CD4-positive, alpha-beta memory T cell (primary cell): ENCODE results near the gene HERPUD1. TPM values are rescaled to one million over a fixed set of nuclear protein-coding genes. Genes with fewer than 3 reads are reported as not detected.
"Not testable (repeated sequence)": the region's sequence is repeated elsewhere in the genome, so short reads cannot be mapped to it uniquely, and the experiment has no call there.

Experiments
- CTCF ChIA-PET: fragments of 350-600 bp; sonication (Branson Sonifier 250); formaldehyde crosslinking; loops from one replicate; lab custom pipeline; 2021; ENCODE audit warnings: inconsistent platforms; ENCODE audit not compliant: partially characterized antibody; lab: Charles Lee
- POLR2A ChIA-PET: fragments of 350-600 bp; sonication (Branson Sonifier 250); formaldehyde crosslinking; loops from one replicate; lab custom pipeline; 2021; ENCODE audit not compliant: partially characterized antibody; lab: Charles Lee
- DNase-seq, 5 donors: peaks; one replicate each; pipeline versions ENCODE4 v3.0.0 to v3.0.0-alpha.2; 2020 to 2022; ENCODE audit warnings: mixed read lengths in 1 of 5
- H3K27ac ChIP-seq: one replicate; pipeline ENCODE4 v1.7.0; 2013; ENCODE audit warnings: low read depth, low read length
- H3K27me3 ChIP-seq: 2 replicates; pipeline ENCODE4 v1.7.0; 2013; ENCODE audit warnings: mild to moderate bottlenecking, low read length, moderate library complexity; ENCODE audit not compliant: insufficient read depth
- H3K36me3 ChIP-seq: 2 replicates; pipeline ENCODE4 v1.7.0; 2013; ENCODE audit warnings: mild to moderate bottlenecking, low read length, moderate library complexity; ENCODE audit not compliant: insufficient read depth
- H3K4me1 ChIP-seq: 2 replicates; pipeline ENCODE4 v1.7.0; 2013; ENCODE audit warnings: mild to moderate bottlenecking, low read length, moderate library complexity; ENCODE audit not compliant: insufficient read depth
- H3K4me3 ChIP-seq, 2 donors: one replicate each; pipeline ENCODE4 v1.7.0; 2013; ENCODE audit warnings: low read length in 2 of 2, mild to moderate bottlenecking in 1 of 2
- H3K9me3 ChIP-seq, 2 donors: one replicate each; pipeline ENCODE4 v1.7.0; 2013; ENCODE audit warnings: low read length in 2 of 2, control low read depth in 1 of 2; ENCODE audit not compliant: control insufficient read depth in 1 of 2
- H3K27ac Mint-ChIP-seq, 7 donors: one replicate each; pipeline ENCODE4 v1.8.0; 2020 to 2021; ENCODE audit warnings: mixed read lengths in 7 of 7, mild to moderate bottlenecking in 6 of 7, inconsistent platforms in 3 of 7, moderate library complexity in 3 of 7
- H3K27me3 Mint-ChIP-seq, 2 donors: one replicate each; pipeline ENCODE4 v1.8.0; 2020 to 2021; ENCODE audit warnings: mixed read lengths in 2 of 2
- H3K36me3 Mint-ChIP-seq, 2 donors: one replicate each; pipeline ENCODE4 v1.8.0; 2020 to 2021; ENCODE audit warnings: mixed read lengths in 2 of 2, inconsistent platforms in 1 of 2, mild to moderate bottlenecking in 1 of 2
- H3K4me1 Mint-ChIP-seq, 4 donors: one replicate each; pipeline ENCODE4 v1.8.0; 2020 to 2021; ENCODE audit warnings: mixed read lengths in 4 of 4, mild to moderate bottlenecking in 1 of 4
- H3K4me3 Mint-ChIP-seq, 8 donors: one replicate each; pipeline ENCODE4 v1.8.0; 2020 to 2021; ENCODE audit warnings: mixed read lengths in 8 of 8, mild to moderate bottlenecking in 7 of 8, moderate library complexity in 6 of 8, inconsistent platforms in 3 of 8
- H3K9me3 Mint-ChIP-seq, 8 donors: one replicate each; pipeline ENCODE4 v1.8.0; 2020 to 2021; ENCODE audit warnings: mixed read lengths in 8 of 8, mild to moderate bottlenecking in 5 of 8, inconsistent platforms in 3 of 8, moderate library complexity in 1 of 8
- intact Hi-C: fragments of 100-400 bp; cut with micrococcal nuclease; formaldehyde crosslinking; loops from one replicate; pipeline ENCODE4 v1.15.1; 2023
- polyA plus RNA-seq, 2 donors: library from polyadenylated mRNA; unstranded; fragments of 300-500 nt; fragmentation: Illumina TruSeq; gene quantifications; one replicate each; pipeline ENCODE4 v1.2.3, GENCODE V29; 2021
- total RNA-seq, 2 experiments: library from RNA; stranded (reverse); gene quantifications; one replicate each; pipeline ENCODE4 v1.2.3, GENCODE V29; 2021

The HERPUD1 gene
- total and polyA plus RNA-seq, 4 experiments from 2014 or later = 110 to 201 (median 133) TPM

- no peak overlapping the region for H3K27ac Mint-ChIP-seq
These were observed 40.7 kb downstream of the HERPUD1 start for GRCh38 chr16:56972403-56973293.

GRCh38 chr16:56973294-56973689, 41.4 kb downstream of the HERPUD1 start:
- Histone ChIP-seq H3K27ac (no peak overlapping the region), H3K36me3 (no peaks in the 10 kb centered on the region), H3K9me3 (no peaks in the 10 kb centered on the region), H3K27me3 (no peaks in the 10 kb centered on the region), H3K4me1 (peaks cover 26% of the 10 kb centered on the region), H3K4me3 (no peak overlapping the region)
- ChIA-PET POLR2A (interaction anchor here (1.3 to 5.3 kb wide), 3 partner anchors 8 to 50 kb away, joined by 4 to 26 read pairs (median 5); partner anchors contain the start of gene NLRC5), CTCF (interaction anchor here (1.1 to 2.9 kb wide), 3 partner anchors 9 to 94 kb away, joined by 3 to 19 read pairs (median 4); no protein-coding TSS in a partner anchor)
- Mint-ChIP-seq H3K27me3 (no peaks in the 10 kb centered on the region), H3K9me3 (no peaks in the 10 kb centered on the region), H3K4me1 (peaks cover 21 to 53% (median 33%) of the 10 kb centered on the region in 4 donors), H3K4me3 (peak overlapping the region in 1 of 8 donors; percentile 42), H3K27ac (peak overlapping the region in 3 of 7 donors; percentile 11 to 70 (median 59)), H3K36me3 (no peaks in the 10 kb centered on the region)
- intact Hi-C loops = no loop called here
- DNase-seq = no peak

More at GRCh38 chr16:56972403-56973293, 40.7 kb downstream of the HERPUD1 start:
- Mint-ChIP-seq H3K27me3 (no peaks in the 10 kb centered on the region), H3K9me3 (no peaks in the 10 kb centered on the region), H3K4me1 (peaks cover 21 to 53% (median 33%) of the 10 kb centered on the region in 4 donors), H3K4me3 (no peak overlapping the region), H3K36me3 (no peaks in the 10 kb centered on the region)
- no peak overlapping the region for H3K27ac ChIP-seq
- DNase-seq = no peak
- POLR2A ChIA-PET = interaction anchor here (0.8 to 5.3 kb wide), 4 partner anchors 8 to 50 kb away, joined by 3 to 26 read pairs (median 4); partner anchors contain the start of gene NLRC5
- H3K9me3 ChIP-seq = no peaks in the 10 kb centered on the region
- peaks cover 26% of the 10 kb centered on the region for H3K4me1 ChIP-seq
- no peak overlapping the region for H3K4me3 ChIP-seq
- no peaks in the 10 kb centered on the region for H3K27me3 ChIP-seq
- no peaks in the 10 kb centered on the region for H3K36me3 ChIP-seq
- intact Hi-C loops = no loop called here
- CTCF ChIA-PET = interaction anchor here (0.9 to 2.9 kb wide), 5 partner anchors 8 to 112 kb away, joined by 3 to 19 read pairs (median 3); no protein-coding TSS in a partner anchor

- H3K36me3 Mint-ChIP-seq, H3K27me3 ChIP-seq, H3K27ac ChIP-seq, H3K27me3 Mint-ChIP-seq, H3K36me3 ChIP-seq, H3K9me3 Mint-ChIP-seq, H3K4me3 ChIP-seq, intact Hi-C loops, DNase-seq, H3K9me3 ChIP-seq: not testable (repeated sequence)
- peaks cover 21 to 53% (median 33%) of the 10 kb centered on the region in 4 donors for H3K4me1 Mint-ChIP-seq
- ChIA-PET POLR2A (interaction anchor here (1.0 to 5.3 kb wide), 3 partner anchors 9 to 14 kb away, joined by 3 to 26 read pairs (median 5); partner anchors contain the start of gene NLRC5), CTCF (interaction anchor here (2.9 kb wide), 1 partner anchor 10 kb away, joined by 19 read pairs; no protein-coding TSS in a partner anchor)
- peak overlapping the region in 1 of 8 donors; percentile 42 for H3K4me3 Mint-ChIP-seq
- peaks cover 26% of the 10 kb centered on the region for H3K4me1 ChIP-seq
- peak overlapping the region in 4 of 7 donors; percentile 0 to 59 (median 10) for H3K27ac Mint-ChIP-seq
These were observed 42.0 kb downstream of the HERPUD1 start for GRCh38 chr16:56973899-56974298.

GRCh38 chr16:56974549-56975300, 42.8 kb downstream of the HERPUD1 start:
- no peak overlapping the region for H3K4me3 Mint-ChIP-seq
- no peaks in the 10 kb centered on the region for H3K27me3 Mint-ChIP-seq
- intact Hi-C loops = no loop called here
- Histone ChIP-seq H3K4me3 (no peak overlapping the region), H3K9me3 (no peaks in the 10 kb centered on the region), H3K27ac (no peak overlapping the region), H3K36me3 (no peaks in the 10 kb centered on the region), H3K27me3 (no peaks in the 10 kb centered on the region), H3K4me1 (peaks cover 26% of the 10 kb centered on the region)
- H3K27ac Mint-ChIP-seq = peak overlapping the region in 4 of 7 donors; percentile 30 to 70 (median 54)
- peaks cover 21 to 53% (median 33%) of the 10 kb centered on the region in 4 donors for H3K4me1 Mint-ChIP-seq
- H3K9me3 Mint-ChIP-seq = no peaks in the 10 kb centered on the region
- ChIA-PET CTCF (interaction anchor here (2.9 to 3.8 kb wide), 2 partner anchors 10 to 11 kb away, joined by 18 to 19 read pairs; no protein-coding TSS in a partner anchor), POLR2A (interaction anchor here (1.0 to 5.3 kb wide), 3 partner anchors 9 to 13 kb away, joined by 3 to 26 read pairs (median 5); partner anchors contain the start of gene NLRC5)
- DNase-seq = no peak
- H3K36me3 Mint-ChIP-seq = no peaks in the 10 kb centered on the region

- Histone ChIP-seq H3K27ac (no peak overlapping the region), H3K4me1 (peaks cover 26% of the 10 kb centered on the region), H3K36me3 (no peaks in the 10 kb centered on the region), H3K9me3 (no peaks in the 10 kb centered on the region), H3K4me3 (no peak overlapping the region), H3K27me3 (no peaks in the 10 kb centered on the region)
- CTCF ChIA-PET = interaction anchor here (0.5 to 3.8 kb wide), 3 partner anchors 11 to 375 kb away, joined by 5 to 18 read pairs (median 5); no protein-coding TSS in a partner anchor
- Mint-ChIP-seq H3K36me3 (no peaks in the 10 kb centered on the region), H3K27ac (peak overlapping the region in 6 of 7 donors; percentile 28 to 82 (median 68)), H3K4me1 (peaks cover 21 to 50% (median 34%) of the 10 kb centered on the region in 4 donors), H3K27me3 (no peaks in the 10 kb centered on the region), H3K9me3 (no peaks in the 10 kb centered on the region), H3K4me3 (peak overlapping the region in 2 of 8 donors; percentile 9 to 26)
- POLR2A ChIA-PET = interaction anchor here (0.6 to 3.5 kb wide), 4 partner anchors 11 to 257 kb away, joined by 3 to 9 read pairs (median 4); no protein-coding TSS in a partner anchor
- no peak for DNase-seq
- intact Hi-C loops = no loop called here
These were observed 43.8 kb downstream of the HERPUD1 start for GRCh38 chr16:56975714-56976113.

- Histone ChIP-seq H3K4me1 (peaks cover 26% of the 10 kb centered on the region), H3K36me3 (peaks cover 7% of the 10 kb centered on the region), H3K27ac (no peak overlapping the region), H3K9me3 (no peaks in the 10 kb centered on the region), H3K27me3 (no peaks in the 10 kb centered on the region), H3K4me3 (no peak overlapping the region)
- ChIA-PET CTCF (interaction anchor here (1.0 to 3.8 kb wide), 4 partner anchors 12 to 116 kb away, joined by 3 to 18 read pairs (median 4); no protein-coding TSS in a partner anchor), POLR2A (interaction anchor here (1.1 to 3.5 kb wide), 3 partner anchors 9 to 25 kb away, joined by 3 to 9 read pairs (median 5); partner anchors contain the start of gene NLRC5)
- intact Hi-C loops = no loop called here
- Mint-ChIP-seq H3K36me3 (peaks cover 9 to 10% of the 10 kb centered on the region in 2 donors), H3K27ac (peak overlapping the region in 3 of 7 donors; percentile 7 to 60 (median 46)), H3K9me3 (no peaks in the 10 kb centered on the region), H3K4me3 (no peak overlapping the region), H3K4me1 (peaks cover 21 to 57% (median 36%) of the 10 kb centered on the region in 4 donors), H3K27me3 (no peaks in the 10 kb centered on the region)
- DNase-seq = no peak
These were observed 45.3 kb downstream of the HERPUD1 start for GRCh38 chr16:56977216-56977615.
